HepG2 (cell line): Measurements from ENCODE around the gene CRMP1. TPM values are rescaled to one million over a fixed set of nuclear protein-coding genes. Genes with fewer than 3 reads are reported as not detected.

Experiments used
- ATAC-seq: fragments of 200-7000 bp; cut with Tn5 transposase; 3 replicates; pipeline ENCODE4 v1.9.1; 2020; ENCODE audit warnings: mild to moderate bottlenecking, moderate library complexity
- BruUV-seq: library from RNA; stranded (reverse); fragments of 400-500 nt; replicated peaks from 2 replicates; lab custom pipeline; 2021; lab: Mats Ljungman, UMichigan
- CTCF ChIA-PET: fragments of 300-600 bp; formaldehyde crosslinking; extraction: SDS; loops from one replicate; lab custom pipeline; 2021; ENCODE audit warnings: low total read pairs, inconsistent platforms, low intra/inter-chr PET ratio; lab: Yijun Ruan, JAX
- POLR2A ChIA-PET: fragments of 350-600 bp; sonication (Branson Sonifier 250); formaldehyde crosslinking; loops from one replicate; lab custom pipeline; 2020; ENCODE audit warnings: antibody characterized with exemption, inconsistent platforms; lab: Yijun Ruan, JAX
- DNase-seq: peaks from one replicate; pipeline ENCODE4 v3.0.0-alpha.2; 2015; ENCODE audit warnings: low spot score
- FAIRE-seq: peaks from 3 replicates; lab custom pipeline; 2011; peaks lifted over from hg19 to GRCh38; lab: Jason Lieb, UNC
- H2AFZ ChIP-seq: one replicate; pipeline ENCODE4 v1.6.1; 2011; ENCODE audit warnings: low read length, inconsistent platforms
- H3K27ac ChIP-seq: fragments of 300-600 bp; 3 replicates; pipeline ENCODE4 v1.8.0; 2011; ENCODE audit warnings: mixed run types, mild to moderate bottlenecking, mixed read lengths, low read length, inconsistent platforms; ENCODE audit not compliant: insufficient read depth; ENCODE audit errors: extremely low read length
- H3K27me3 ChIP-seq, 2 experiments: fragments of 200-600 bp in 1 of 2; 2 replicates in 1 of 2; 3 replicates in 1 of 2; pipeline versions ENCODE4 v1.6.0 to v1.8.0; 2011; ENCODE audit warnings: low read length in 2 of 2, mild to moderate bottlenecking in 2 of 2, moderate library complexity in 2 of 2, inconsistent platforms in 1 of 2; ENCODE audit not compliant: insufficient read depth in 2 of 2, control insufficient read depth in 1 of 2
- H3K36me3 ChIP-seq, 2 experiments: fragments of 200-600 bp in 1 of 2; replicated peaks in 1 of 2; 2 replicates in 1 of 2; 3 replicates in 1 of 2; pipeline versions ENCODE4 v1.5.1 to v1.8.0; 2011; ENCODE audit warnings: low read length in 2 of 2, inconsistent platforms in 1 of 2; ENCODE audit not compliant: insufficient read depth in 2 of 2, control insufficient read depth in 1 of 2
- H3K4me1 ChIP-seq: 2 replicates; pipeline ENCODE4 v1.5.1; 2012; ENCODE audit warnings: low read length, inconsistent platforms; ENCODE audit not compliant: insufficient read depth
- H3K4me2 ChIP-seq: 2 replicates; pipeline ENCODE4 v1.6.0; 2011; ENCODE audit warnings: low read depth, low read length, inconsistent platforms
- H3K4me3 ChIP-seq, 3 experiments: fragments of 200-600 bp in 1 of 3; sonication (generic), shearing (Covaris generic) in 1 of 3; replicated peaks in 1 of 3; 2 replicates each; pipeline ENCODE4 v1.5.1; 2011 to 2016; ENCODE audit warnings: low read length in 3 of 3, inconsistent platforms in 2 of 3, low read depth in 2 of 3, mild to moderate bottlenecking in 2 of 3, control low read depth in 1 of 3, mixed read lengths in 1 of 3; ENCODE audit not compliant: insufficient read depth in 1 of 3
- H3K79me2 ChIP-seq: one replicate; pipeline ENCODE4 v1.6.1; 2011; ENCODE audit warnings: low read length, inconsistent platforms; ENCODE audit not compliant: insufficient read depth
- H3K9ac ChIP-seq: 2 replicates; pipeline ENCODE4 v1.6.0; 2011; ENCODE audit warnings: mild to moderate bottlenecking, low read depth, low read length, inconsistent platforms; ENCODE audit not compliant: insufficient read depth
- H3K9me3 ChIP-seq: 2 replicates; pipeline ENCODE4 v1.5.1; 2012; ENCODE audit warnings: mild to moderate bottlenecking, low read length
- H4K20me1 ChIP-seq: 2 replicates; pipeline ENCODE4 v1.6.0; 2011; ENCODE audit warnings: inconsistent platforms, mild to moderate bottlenecking, low read length, moderate library complexity; ENCODE audit not compliant: insufficient read depth
- AGO2 ChIP-seq: fragments of 200-400 bp; formaldehyde crosslinking; optimal IDR thresholded peaks from 2 replicates; pipeline ENCODE3; 2017; ENCODE audit warnings: mild to moderate bottlenecking, low read depth, low read length, moderate library complexity
- FLYWCH1 ChIP-seq: sonication (generic); formaldehyde crosslinking; IDR thresholded peaks from 2 replicates; pipeline ENCODE4 v1.8.1; 2023; ENCODE audit warnings: mild to moderate bottlenecking, missing genetic modification reagents
- KAT7 ChIP-seq: IDR thresholded peaks from 2 replicates; pipeline ENCODE4 v1.6.1; 2018; ENCODE audit warnings: borderline replicate concordance, missing compliant biosample characterization
- NR2C2 ChIP-seq: sonication (generic); formaldehyde crosslinking; IDR thresholded peaks from 2 replicates; pipeline ENCODE4 v1.4.0; 2020; ENCODE audit warnings: missing genetic modification reagents, mild to moderate bottlenecking, moderate library complexity, borderline replicate concordance
- RFX5 ChIP-seq: IDR thresholded peaks from 2 replicates; pipeline ENCODE4 v1.6.1; 2011; ENCODE audit warnings: low read depth, low read length, improper control_type of control experiment
- ZNF607 ChIP-seq: sonication (generic); formaldehyde crosslinking; IDR thresholded peaks from 2 replicates; pipeline ENCODE4 v1.5.1; 2020; ENCODE audit warnings: missing genetic modification reagents, mild to moderate bottlenecking, borderline replicate concordance
- ZNF660 ChIP-seq: sonication (generic); formaldehyde crosslinking; IDR thresholded peaks from 2 replicates; pipeline ENCODE4 v1.5.1; 2020; ENCODE audit warnings: mild to moderate bottlenecking, low read depth, missing genetic modification reagents, borderline replicate concordance
- ZNF777 ChIP-seq: sonication (generic); formaldehyde crosslinking; IDR thresholded peaks from 2 replicates; pipeline ENCODE4 v1.4.0; 2020; ENCODE audit warnings: missing genetic modification reagents
- ZNF782 ChIP-seq: sonication (generic); formaldehyde crosslinking; IDR thresholded peaks from 2 replicates; pipeline ENCODE4 v1.4.0; 2020; ENCODE audit warnings: missing genetic modification reagents, mild to moderate bottlenecking, borderline replicate concordance
- WGBS: methylation state at CpG from one replicate; pipeline ENCODE4 v1.1.6; 2017; ENCODE audit warnings: low lambda C conversion rate; 5-methylcytosine and 5-hydroxymethylcytosine counted together
- in situ Hi-C: cut with HindIII; loops from 2 replicates; pipeline ENCODE4 v1.10.0; 2017; ENCODE audit warnings: low pct_unique_long_range_greater_than_20kb; ENCODE audit not compliant: extremely low pct_ligation_motif_present
- intact Hi-C: fragments of 100-400 bp; cut with micrococcal nuclease; formaldehyde crosslinking; loops from one replicate; pipeline ENCODE4 v1.10.0; 2022; ENCODE audit not compliant: unreplicated experiment
- polyA plus RNA-seq, 8 experiments: library from polyadenylated mRNA; depleted of rRNA in 3 of 8; stranded (reverse) in 7 of 8; unstranded in 1 of 8; fragments of >200 nt; fragmentation: Illumina TruSeq in 4 of 8; extraction: Trizol in 4 of 8; gene quantifications; 2 replicates each; pipeline versions ENCODE4 v1.2.1 to v1.2.3, GENCODE V29; 2011 to 2016; ENCODE audit warnings: low read depth in 4 of 8, missing spikeins in 1 of 8, mixed read lengths in 1 of 8; ENCODE audit not compliant: insufficient read depth in 1 of 8
- total RNA-seq, 5 experiments: library from RNA; depleted of rRNA; stranded (reverse); fragments of >200 nt; fragmentation: Illumina TruSeq; extraction: Trizol; gene quantifications; 2 replicates each; pipeline ENCODE4 v1.2.3, GENCODE V29; 2016; ENCODE audit warnings: low read depth in 1 of 5
- TF ChIP-seq, protein P1 (sequence below): sonication (generic); formaldehyde crosslinking; IDR thresholded peaks from 2 replicates; pipeline ENCODE4 v1.4.0; 2020; ENCODE audit warnings: missing genetic modification reagents
- TF ChIP-seq, protein P2 (sequence below): sonication (generic); formaldehyde crosslinking; IDR thresholded peaks from 2 replicates; pipeline ENCODE4 v1.4.0; 2020; ENCODE audit warnings: missing genetic modification reagents
- TF ChIP-seq, protein P3 (sequence below): sonication (generic); formaldehyde crosslinking; IDR thresholded peaks from 2 replicates; pipeline ENCODE4 v1.5.0; 2020; ENCODE audit warnings: missing genetic modification reagents
- TF ChIP-seq, protein P4 (sequence below): sonication (generic); formaldehyde crosslinking; IDR thresholded peaks from 2 replicates; pipeline ENCODE4 v1.5.0; 2020; ENCODE audit warnings: mild to moderate bottlenecking, missing genetic modification reagents, borderline replicate concordance

The CRMP1 gene
- total and polyA plus RNA-seq, 2 of the 13 experiments (the other 11 are each of a cell fraction or from before 2014, with no cell fraction given), result not detected

DNA sequence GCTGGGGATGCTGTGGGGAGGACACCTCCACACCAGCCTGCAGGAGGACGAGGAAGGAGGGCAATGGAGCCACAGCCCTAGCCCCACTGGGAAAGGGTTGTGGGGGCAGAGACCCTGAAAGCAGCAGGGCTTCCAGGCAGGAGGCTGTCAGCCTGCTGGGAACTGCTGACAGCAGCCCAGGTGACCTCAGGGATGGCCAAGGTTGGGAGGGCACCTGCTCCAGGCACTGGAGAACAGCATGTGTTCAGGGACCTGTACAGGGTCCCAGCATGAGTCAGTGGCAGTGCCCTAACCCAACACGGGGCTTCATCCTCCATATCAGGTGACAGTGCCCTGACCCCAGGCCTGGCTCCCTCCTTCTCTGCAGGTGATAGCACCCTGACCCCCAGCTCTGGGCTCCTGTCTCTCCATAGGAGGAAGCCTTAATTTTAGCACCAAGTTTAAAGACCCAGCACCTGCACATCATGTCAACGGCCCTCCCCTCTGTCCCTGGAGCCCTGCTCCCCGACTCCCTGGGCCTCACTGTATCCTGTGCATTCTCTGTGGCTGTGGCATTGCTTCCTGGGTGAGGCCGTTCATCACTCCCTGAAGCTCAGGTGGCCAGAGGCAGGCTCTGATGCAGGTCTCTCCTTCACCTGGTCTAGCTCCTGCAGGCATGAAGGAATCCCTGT lies 66.3 kb downstream of the CRMP1 start (continued):
- TF ChIP-seq, protein P1, sequence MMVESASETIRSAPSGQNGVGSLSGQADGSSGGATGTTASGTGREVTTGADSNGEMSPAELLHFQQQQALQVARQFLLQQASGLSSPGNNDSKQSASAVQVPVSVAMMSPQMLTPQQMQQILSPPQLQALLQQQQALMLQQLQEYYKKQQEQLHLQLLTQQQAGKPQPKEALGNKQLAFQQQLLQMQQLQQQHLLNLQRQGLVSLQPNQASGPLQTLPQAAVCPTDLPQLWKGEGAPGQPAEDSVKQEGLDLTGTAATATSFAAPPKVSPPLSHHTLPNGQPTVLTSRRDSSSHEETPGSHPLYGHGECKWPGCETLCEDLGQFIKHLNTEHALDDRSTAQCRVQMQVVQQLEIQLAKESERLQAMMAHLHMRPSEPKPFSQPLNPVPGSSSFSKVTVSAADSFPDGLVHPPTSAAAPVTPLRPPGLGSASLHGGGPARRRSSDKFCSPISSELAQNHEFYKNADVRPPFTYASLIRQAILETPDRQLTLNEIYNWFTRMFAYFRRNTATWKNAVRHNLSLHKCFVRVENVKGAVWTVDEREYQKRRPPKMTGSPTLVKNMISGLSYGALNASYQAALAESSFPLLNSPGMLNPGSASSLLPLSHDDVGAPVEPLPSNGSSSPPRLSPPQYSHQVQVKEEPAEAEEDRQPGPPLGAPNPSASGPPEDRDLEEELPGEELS (CRISPR knock-in tag), result no peak
- TF ChIP-seq ZNF782, result no peak

DNA sequence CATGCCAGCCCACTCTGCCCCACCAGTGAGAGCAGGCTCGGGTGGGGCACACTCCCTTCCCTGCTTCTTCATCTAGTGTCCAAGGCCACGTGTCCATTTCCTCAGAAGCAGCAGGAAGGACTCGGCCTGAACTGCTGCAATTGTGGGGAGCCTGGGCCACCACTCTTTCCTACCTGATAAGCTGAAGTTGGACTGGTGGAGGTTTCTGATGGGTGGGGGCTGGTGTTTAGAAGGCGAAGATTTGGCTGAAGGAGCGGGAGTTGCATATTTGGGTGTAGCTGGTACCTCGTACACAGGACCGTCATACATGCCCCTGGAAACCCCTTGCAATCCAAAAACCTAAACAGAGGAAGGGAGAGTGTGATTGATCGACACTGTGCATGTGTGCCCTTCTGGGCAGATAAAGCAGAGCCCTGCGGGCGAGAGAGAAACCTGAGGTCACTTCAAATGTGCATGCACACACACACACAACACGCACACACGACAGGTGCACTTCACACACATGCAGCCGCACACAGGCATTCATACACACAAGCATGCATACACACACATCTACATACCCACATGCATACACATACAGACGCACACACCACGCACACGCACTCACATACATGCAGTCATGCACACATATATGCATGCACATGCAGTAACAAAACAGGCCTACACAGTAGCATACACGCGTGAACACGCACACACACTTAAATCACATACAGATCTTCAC lies 67.4 kb downstream of the CRMP1 start:
- intact Hi-C loops (no loop called here), in situ Hi-C loops (loop anchor here (10.0 kb wide), 1 partner anchor 431 kb away; no protein-coding TSS in a partner anchor)
- no peak overlapping the region for H3K4me3 ChIP-seq
- H3K9ac ChIP-seq, result no peak overlapping the region
- no peak overlapping the region for H3K4me2 ChIP-seq
- DNase-seq, result no peak
- no TSS peak for BruUV-seq
- no peaks in the 10 kb centered on the region; the same call in 1 of the 2 replicates for H3K4me1 ChIP-seq
- WGBS, result 95% methylated on average over 19 of the region's 19 CpGs
- no peak overlapping the region for H3K27ac ChIP-seq
- H3K79me2 ChIP-seq, result no peaks in the 10 kb centered on the region
- CTCF ChIA-PET, result no interaction called here
- H4K20me1 ChIP-seq, result no peaks in the 10 kb centered on the region
- H2AFZ ChIP-seq, result no peak overlapping the region
- H3K36me3 ChIP-seq, result peaks cover 10 to 11% of the 10 kb centered on the region in 2 experiments; a peak in 4 of 5 replicates
- ATAC-seq, result no peak
- H3K27me3 ChIP-seq, result no peaks in the 10 kb centered on the region
- no peaks in the 10 kb centered on the region for H3K9me3 ChIP-seq
- FAIRE-seq, result no peak
- POLR2A ChIA-PET, result no interaction called here
- TF ChIP-seq, protein P2, sequence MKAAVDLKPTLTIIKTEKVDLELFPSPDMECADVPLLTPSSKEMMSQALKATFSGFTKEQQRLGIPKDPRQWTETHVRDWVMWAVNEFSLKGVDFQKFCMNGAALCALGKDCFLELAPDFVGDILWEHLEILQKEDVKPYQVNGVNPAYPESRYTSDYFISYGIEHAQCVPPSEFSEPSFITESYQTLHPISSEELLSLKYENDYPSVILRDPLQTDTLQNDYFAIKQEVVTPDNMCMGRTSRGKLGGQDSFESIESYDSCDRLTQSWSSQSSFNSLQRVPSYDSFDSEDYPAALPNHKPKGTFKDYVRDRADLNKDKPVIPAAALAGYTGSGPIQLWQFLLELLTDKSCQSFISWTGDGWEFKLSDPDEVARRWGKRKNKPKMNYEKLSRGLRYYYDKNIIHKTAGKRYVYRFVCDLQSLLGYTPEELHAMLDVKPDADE (CRISPR knock-in tag), result no peak
- TF ChIP-seq ZNF660 (CRISPR knock-in tag) (no peak), AGO2 (no peak), ZNF607 (no peak), ZNF777 (CRISPR knock-in tag) (no peak), RFX5 (no peak), KAT7 (CRISPR knock-in tag) (no peak), FLYWCH1 (CRISPR knock-in tag) (no peak), NR2C2 (CRISPR knock-in tag) (no peak)
- TF ChIP-seq, protein P3, sequence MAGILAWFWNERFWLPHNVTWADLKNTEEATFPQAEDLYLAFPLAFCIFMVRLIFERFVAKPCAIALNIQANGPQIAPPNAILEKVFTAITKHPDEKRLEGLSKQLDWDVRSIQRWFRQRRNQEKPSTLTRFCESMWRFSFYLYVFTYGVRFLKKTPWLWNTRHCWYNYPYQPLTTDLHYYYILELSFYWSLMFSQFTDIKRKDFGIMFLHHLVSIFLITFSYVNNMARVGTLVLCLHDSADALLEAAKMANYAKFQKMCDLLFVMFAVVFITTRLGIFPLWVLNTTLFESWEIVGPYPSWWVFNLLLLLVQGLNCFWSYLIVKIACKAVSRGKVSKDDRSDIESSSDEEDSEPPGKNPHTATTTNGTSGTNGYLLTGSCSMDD (CRISPR knock-in tag), result no peak
- TF ChIP-seq, protein P4, sequence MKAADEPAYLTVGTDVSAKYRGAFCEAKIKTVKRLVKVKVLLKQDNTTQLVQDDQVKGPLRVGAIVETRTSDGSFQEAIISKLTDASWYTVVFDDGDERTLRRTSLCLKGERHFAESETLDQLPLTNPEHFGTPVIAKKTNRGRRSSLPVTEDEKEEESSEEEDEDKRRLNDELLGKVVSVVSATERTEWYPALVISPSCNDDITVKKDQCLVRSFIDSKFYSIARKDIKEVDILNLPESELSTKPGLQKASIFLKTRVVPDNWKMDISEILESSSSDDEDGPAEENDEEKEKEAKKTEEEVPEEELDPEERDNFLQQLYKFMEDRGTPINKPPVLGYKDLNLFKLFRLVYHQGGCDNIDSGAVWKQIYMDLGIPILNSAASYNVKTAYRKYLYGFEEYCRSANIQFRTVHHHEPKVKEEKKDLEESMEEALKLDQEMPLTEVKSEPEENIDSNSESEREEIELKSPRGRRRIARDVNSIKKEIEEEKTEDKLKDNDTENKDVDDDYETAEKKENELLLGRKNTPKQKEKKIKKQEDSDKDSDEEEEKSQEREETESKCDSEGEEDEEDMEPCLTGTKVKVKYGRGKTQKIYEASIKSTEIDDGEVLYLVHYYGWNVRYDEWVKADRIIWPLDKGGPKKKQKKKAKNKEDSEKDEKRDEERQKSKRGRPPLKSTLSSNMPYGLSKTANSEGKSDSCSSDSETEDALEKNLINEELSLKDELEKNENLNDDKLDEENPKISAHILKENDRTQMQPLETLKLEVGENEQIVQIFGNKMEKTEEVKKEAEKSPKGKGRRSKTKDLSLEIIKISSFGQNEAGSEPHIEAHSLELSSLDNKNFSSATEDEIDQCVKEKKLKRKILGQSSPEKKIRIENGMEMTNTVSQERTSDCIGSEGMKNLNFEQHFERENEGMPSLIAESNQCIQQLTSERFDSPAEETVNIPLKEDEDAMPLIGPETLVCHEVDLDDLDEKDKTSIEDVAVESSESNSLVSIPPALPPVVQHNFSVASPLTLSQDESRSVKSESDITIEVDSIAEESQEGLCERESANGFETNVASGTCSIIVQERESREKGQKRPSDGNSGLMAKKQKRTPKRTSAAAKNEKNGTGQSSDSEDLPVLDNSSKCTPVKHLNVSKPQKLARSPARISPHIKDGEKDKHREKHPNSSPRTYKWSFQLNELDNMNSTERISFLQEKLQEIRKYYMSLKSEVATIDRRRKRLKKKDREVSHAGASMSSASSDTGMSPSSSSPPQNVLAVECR (CRISPR knock-in tag), result no peak
